Measurements from ENCODE around the gene STAU1. TPM values are rescaled to one million over a fixed set of nuclear protein-coding genes. Genes with fewer than 3 reads are reported as not detected.

STAU1 gene
- total RNA-seq, 1 donor from 2014 or later = 72.5 TPM

DNA sequence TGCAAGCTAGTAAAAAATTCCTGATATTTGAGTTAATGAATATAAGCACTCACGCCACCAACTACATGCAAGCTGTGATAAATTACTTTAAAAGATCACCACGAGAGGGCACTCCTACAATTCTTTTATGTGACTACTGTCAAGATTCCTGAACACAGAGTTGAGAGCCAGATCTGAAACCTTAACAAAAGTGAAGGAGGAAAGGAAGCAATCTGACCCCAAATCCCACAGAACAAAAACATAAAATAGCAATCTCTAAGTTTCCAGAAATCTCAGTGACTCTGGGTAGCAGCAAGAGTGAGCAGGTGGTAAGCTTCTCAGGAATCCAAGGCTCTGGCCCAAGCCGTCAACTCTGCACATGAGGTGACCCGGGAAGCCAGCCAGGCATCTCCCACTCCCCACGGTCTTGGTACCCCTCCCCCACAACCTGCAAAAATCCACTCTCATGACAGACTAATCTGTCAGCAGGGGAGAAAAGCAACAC lies 55.1 kb downstream of the STAU1 start:
- peak; percentile 28 for DNase-seq (ENCODE audit: low read depth)
- no peak overlapping the region for H3K4me3 ChIP-seq (ENCODE audit: low read depth, low read length)
- TF ChIP-seq, protein P1, sequence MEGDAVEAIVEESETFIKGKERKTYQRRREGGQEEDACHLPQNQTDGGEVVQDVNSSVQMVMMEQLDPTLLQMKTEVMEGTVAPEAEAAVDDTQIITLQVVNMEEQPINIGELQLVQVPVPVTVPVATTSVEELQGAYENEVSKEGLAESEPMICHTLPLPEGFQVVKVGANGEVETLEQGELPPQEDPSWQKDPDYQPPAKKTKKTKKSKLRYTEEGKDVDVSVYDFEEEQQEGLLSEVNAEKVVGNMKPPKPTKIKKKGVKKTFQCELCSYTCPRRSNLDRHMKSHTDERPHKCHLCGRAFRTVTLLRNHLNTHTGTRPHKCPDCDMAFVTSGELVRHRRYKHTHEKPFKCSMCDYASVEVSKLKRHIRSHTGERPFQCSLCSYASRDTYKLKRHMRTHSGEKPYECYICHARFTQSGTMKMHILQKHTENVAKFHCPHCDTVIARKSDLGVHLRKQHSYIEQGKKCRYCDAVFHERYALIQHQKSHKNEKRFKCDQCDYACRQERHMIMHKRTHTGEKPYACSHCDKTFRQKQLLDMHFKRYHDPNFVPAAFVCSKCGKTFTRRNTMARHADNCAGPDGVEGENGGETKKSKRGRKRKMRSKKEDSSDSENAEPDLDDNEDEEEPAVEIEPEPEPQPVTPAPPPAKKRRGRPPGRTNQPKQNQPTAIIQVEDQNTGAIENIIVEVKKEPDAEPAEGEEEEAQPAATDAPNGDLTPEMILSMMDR (IDR thresholded peaks at IDR 0.05; ENCODE audit: insufficient read depth, low read length, poor library complexity, severe bottlenecking) = peak; percentile 44
- no peaks in the 10 kb centered on the region for H3K27me3 ChIP-seq (ENCODE audit: control insufficient read depth, insufficient read depth, low read length)
- H3K36me3 ChIP-seq (ENCODE audit: control insufficient read depth, insufficient read depth, low read length) = peaks cover 5% of the 10 kb centered on the region

DNA sequence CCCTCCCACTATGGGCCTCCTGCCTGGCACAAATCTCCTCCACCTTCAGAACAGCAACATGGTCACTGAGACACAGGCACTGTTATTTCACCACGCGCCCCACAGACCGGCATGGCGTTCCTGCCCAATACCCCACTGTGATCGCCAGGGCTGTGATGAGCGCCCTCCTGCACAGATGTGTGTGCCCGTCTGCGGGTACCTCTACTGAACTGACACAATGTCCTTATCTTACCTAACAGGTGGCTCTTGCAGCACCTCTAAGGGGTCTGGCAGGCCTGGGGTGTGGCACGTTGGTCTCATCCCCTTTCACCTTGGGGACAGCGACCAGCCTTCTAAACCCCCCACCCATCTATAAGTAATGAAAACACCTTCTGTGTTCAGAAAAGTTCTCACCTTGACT lies 64.2 kb downstream of the STAU1 start:
- Histone ChIP-seq H3K27me3 (ENCODE audit: control insufficient read depth, insufficient read depth, low read length) (no peaks in the 10 kb centered on the region), H3K4me3 (ENCODE audit: low read depth, low read length) (no peak overlapping the region), H3K36me3 (ENCODE audit: control insufficient read depth, insufficient read depth, low read length) (peaks cover 5% of the 10 kb centered on the region)
- TF ChIP-seq, protein P1 (IDR thresholded peaks at IDR 0.05; ENCODE audit: insufficient read depth, low read length, poor library complexity, severe bottlenecking) = no peak
- DNase-seq (ENCODE audit: low read depth) = no peak

DNA sequence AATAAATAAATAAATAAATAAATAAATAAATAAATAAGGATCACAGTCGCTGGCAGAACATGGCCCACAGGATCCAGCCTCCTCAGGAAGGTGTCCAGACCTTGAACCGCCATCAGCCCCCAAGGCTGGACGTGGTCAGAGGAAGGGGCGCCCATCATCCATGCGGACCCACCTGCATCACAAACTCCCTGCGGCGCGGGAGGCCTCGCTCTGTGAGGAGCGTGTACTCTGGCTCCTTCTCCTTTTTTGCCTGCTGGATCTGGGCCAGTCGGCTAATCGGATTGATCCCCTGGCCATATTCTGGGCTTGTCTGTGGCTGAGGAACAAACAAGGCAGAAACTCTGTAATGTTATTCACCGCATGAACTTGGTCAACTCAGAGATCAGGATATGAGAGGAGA lies 65.2 kb downstream of the STAU1 start:
- Histone ChIP-seq H3K36me3 (ENCODE audit: control insufficient read depth, insufficient read depth, low read length) (peaks cover 5% of the 10 kb centered on the region), H3K27me3 (ENCODE audit: control insufficient read depth, insufficient read depth, low read length) (no peaks in the 10 kb centered on the region), H3K4me3 (ENCODE audit: low read depth, low read length) (no peak overlapping the region)
- TF ChIP-seq, protein P1 (IDR thresholded peaks at IDR 0.05; ENCODE audit: insufficient read depth, low read length, poor library complexity, severe bottlenecking) = no peak
- no peak for DNase-seq (ENCODE audit: low read depth)

DNA sequence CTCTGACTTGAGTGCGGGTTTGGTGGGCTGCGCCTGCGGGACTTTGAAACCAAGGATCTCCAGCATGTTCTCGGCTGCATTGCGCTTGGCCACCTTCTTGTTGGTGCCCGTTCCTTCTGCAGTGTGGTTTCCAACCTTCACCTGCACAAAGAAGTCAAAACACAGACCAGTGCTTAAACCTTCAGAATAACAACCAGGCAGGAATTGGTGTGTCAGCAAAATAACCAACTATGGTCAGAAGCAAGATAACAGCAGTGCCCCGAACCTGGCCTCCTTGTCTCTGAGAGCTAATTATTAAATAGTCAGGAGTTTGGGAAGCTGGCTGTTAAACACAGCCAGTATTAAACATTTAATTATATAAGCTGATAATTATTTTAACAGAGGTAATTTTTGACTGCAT lies 68.1 kb downstream of the STAU1 start:
- H3K4me3 ChIP-seq (ENCODE audit: low read depth, low read length) = no peak overlapping the region
- DNase-seq (ENCODE audit: low read depth) = no peak
- H3K27me3 ChIP-seq (ENCODE audit: control insufficient read depth, insufficient read depth, low read length) = no peaks in the 10 kb centered on the region
- TF ChIP-seq, protein P1 (IDR thresholded peaks at IDR 0.05; ENCODE audit: insufficient read depth, low read length, poor library complexity, severe bottlenecking) = no peak
- H3K36me3 ChIP-seq (ENCODE audit: control insufficient read depth, insufficient read depth, low read length) = peaks cover 9% of the 10 kb centered on the region

DNA sequence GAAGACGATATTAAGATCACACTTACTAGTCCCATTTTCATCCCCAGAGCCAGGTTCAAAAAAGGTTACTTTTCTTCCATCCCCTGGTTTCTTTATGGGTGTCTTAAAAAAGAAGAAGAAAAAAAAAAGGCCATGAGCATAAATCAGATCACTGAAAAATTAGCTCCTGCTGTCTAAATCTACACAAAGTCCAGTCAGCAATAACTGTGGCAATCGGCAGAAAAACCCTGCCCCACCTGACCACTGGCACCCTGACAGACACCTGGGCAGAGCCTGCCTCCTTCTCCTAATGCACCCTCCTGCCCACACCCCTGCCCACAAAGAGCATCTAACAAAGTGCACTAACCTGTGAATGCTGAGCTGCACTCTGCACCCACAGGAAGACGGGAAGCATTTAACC lies 69.8 kb downstream of the STAU1 start:
- TF ChIP-seq, protein P1 (IDR thresholded peaks at IDR 0.05; ENCODE audit: insufficient read depth, low read length, poor library complexity, severe bottlenecking) = no peak
- Histone ChIP-seq H3K4me3 (ENCODE audit: low read depth, low read length) (no peak overlapping the region), H3K36me3 (ENCODE audit: control insufficient read depth, insufficient read depth, low read length) (peaks cover 9% of the 10 kb centered on the region), H3K27me3 (ENCODE audit: control insufficient read depth, insufficient read depth, low read length) (no peaks in the 10 kb centered on the region)
- no peak for DNase-seq (ENCODE audit: low read depth)

DNA sequence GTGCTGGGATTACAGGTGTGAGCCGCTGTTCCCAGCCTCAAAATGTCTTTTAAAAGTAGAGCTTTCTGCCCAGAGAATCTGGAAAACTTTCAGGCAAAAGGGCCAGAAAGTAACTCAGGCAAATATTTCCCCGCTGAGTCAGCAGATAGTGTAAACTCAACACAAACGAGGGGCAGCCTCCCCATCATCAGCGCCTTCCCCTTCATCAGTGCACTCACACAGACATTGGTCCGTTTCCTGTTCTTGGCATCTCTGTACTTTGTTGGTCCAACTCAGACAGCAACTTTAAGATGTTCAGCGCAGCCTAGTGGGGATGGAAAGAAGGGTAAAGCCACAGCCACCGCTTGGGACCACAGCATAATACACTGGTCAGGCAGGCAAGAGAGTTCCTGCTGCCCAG lies 72.6 kb downstream of the STAU1 start:
- TF ChIP-seq, protein P1 (IDR thresholded peaks at IDR 0.05; ENCODE audit: insufficient read depth, low read length, poor library complexity, severe bottlenecking) = no peak
- no peaks in the 10 kb centered on the region for H3K27me3 ChIP-seq (ENCODE audit: control insufficient read depth, insufficient read depth, low read length)
- DNase-seq (ENCODE audit: low read depth) = no peak
- H3K36me3 ChIP-seq (ENCODE audit: control insufficient read depth, insufficient read depth, low read length) = peaks cover 8% of the 10 kb centered on the region
- no peak overlapping the region for H3K4me3 ChIP-seq (ENCODE audit: low read depth, low read length)

Measured in kidney epithelial cell (primary cell).